BLaER1 (cell line): ENCODE results near the gene NDEL1.

Experiments used
- H3K27ac ChIP-seq: shearing (Covaris generic); formaldehyde crosslinking; 2 replicates; pipeline ENCODE4 v1.8.1; 2022
- H3K27me3 ChIP-seq: shearing (Covaris generic); formaldehyde crosslinking; 2 replicates; pipeline ENCODE4 v1.8.1; 2022
- H3K36me3 ChIP-seq: shearing (Covaris generic); formaldehyde crosslinking; 2 replicates; pipeline ENCODE4 v1.8.1; 2022
- H3K4me1 ChIP-seq: shearing (Covaris generic); formaldehyde crosslinking; 2 replicates; pipeline ENCODE4 v1.8.1; 2022
- H3K4me2 ChIP-seq: shearing (Covaris generic); formaldehyde crosslinking; 2 replicates; pipeline ENCODE4 v1.8.1; 2022
- H3K4me3 ChIP-seq: shearing (Covaris generic); formaldehyde crosslinking; 2 replicates; pipeline ENCODE4 v1.8.1; 2022
- H3K9ac ChIP-seq: shearing (Covaris generic); formaldehyde crosslinking; 2 replicates; pipeline ENCODE4 v1.8.1; 2022
- H3K9me3 ChIP-seq: shearing (Covaris generic); formaldehyde crosslinking; 2 replicates; pipeline ENCODE4 v1.8.1; 2022
- H4K20me1 ChIP-seq: shearing (Covaris generic); formaldehyde crosslinking; 2 replicates; pipeline ENCODE4 v1.8.1; 2022
- Cebpa-rat ChIP-seq: shearing (Covaris generic); IDR thresholded peaks from 2 replicates; pipeline ENCODE4 v1.8.1; 2022

Gene NDEL1

DNA sequence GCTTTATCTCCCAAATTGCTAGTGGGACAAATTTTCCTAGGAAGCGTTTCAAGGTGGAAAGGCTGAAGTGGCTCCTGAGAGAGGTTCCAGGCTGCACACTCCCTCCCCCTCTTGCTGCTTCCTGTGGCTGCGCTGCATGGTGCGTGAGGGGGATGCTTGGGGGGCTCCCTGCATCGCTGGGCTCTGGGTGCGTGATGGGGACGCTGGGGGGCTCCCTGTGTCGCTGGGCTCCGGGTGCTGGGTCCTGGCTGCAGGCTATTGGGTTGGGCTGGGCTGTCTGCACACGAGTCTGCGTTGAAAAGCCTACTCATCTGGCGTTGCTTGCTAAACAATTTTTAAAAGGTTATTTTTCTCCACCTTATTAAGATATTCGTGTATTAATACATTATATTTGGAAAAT, 30.1 kb downstream of the NDEL1 start:
- TF ChIP-seq Cebpa-rat, result no peak
- Histone ChIP-seq H3K4me2 (no peak overlapping the region), H3K4me3 (no peak overlapping the region), H3K27me3 (no peaks in the 10 kb centered on the region), H3K9me3 (no peaks in the 10 kb centered on the region), H4K20me1 (peaks cover 99% of the 10 kb centered on the region), H3K27ac (no peak overlapping the region), H3K9ac (no peak overlapping the region), H3K4me1 (peaks cover 20% of the 10 kb centered on the region), H3K36me3 (peaks cover 89% of the 10 kb centered on the region)

DNA sequence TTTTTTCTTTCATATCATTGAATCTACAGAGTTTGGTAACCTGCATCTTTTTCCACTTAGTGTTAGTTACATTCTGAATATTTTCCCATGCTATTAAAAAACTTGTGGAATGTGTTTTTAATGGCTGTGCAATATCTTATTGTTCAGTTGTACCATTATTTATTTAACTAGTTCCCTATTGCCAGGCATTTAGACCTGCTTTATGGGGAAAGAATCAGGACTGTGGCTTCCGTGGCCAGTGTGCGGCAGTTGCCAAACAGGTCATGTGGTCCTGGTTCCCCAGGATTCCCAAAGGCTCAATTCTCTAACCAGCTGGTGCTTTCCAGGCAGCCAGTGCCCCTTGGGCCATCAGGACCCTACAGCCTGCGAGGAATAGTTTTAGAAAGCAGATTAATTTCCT, 30.8 kb downstream of the NDEL1 start:
- Histone ChIP-seq H3K4me2 (no peak overlapping the region), H3K9ac (no peak overlapping the region), H3K27ac (0 out of 2 replicates have a peak overlapping the region, but pooled peaks have one; percentile 22), H3K4me3 (no peak overlapping the region), H3K36me3 (peaks cover 89% of the 10 kb centered on the region), H4K20me1 (peaks cover 99% of the 10 kb centered on the region), H3K9me3 (no peaks in the 10 kb centered on the region), H3K4me1 (peaks cover 20% of the 10 kb centered on the region), H3K27me3 (no peaks in the 10 kb centered on the region)
- no peak for TF ChIP-seq Cebpa-rat

DNA sequence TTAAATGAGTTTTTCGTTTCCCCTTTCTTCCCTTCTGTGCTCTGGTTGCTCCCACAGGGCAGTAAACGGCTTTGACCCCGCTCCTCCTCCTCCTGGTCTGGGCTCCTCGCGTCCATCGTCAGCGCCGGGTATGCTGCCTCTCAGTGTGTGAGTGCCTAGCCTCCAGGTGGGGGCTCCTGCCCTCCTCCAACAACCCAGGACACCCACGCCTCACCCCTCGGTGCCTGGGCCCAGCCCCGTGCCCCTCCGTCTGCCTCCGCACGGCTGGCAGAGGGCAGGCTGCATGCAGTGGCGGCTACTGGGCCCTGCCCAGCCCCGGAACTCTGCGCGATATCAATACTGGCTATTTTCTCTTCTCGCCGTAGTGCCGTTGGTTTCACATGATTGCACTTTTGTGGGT, 31.2 kb downstream of the NDEL1 start:
- Histone ChIP-seq H3K27me3 (no peaks in the 10 kb centered on the region), H3K36me3 (peaks cover 89% of the 10 kb centered on the region), H3K4me2 (no peak overlapping the region), H3K27ac (0 out of 2 replicates have a peak overlapping the region, but pooled peaks have one; percentile 22), H4K20me1 (peaks cover 100% of the 10 kb centered on the region), H3K9ac (no peak overlapping the region), H3K4me3 (no peak overlapping the region), H3K4me1 (peaks cover 20% of the 10 kb centered on the region), H3K9me3 (no peaks in the 10 kb centered on the region)
- no peak for TF ChIP-seq Cebpa-rat

DNA sequence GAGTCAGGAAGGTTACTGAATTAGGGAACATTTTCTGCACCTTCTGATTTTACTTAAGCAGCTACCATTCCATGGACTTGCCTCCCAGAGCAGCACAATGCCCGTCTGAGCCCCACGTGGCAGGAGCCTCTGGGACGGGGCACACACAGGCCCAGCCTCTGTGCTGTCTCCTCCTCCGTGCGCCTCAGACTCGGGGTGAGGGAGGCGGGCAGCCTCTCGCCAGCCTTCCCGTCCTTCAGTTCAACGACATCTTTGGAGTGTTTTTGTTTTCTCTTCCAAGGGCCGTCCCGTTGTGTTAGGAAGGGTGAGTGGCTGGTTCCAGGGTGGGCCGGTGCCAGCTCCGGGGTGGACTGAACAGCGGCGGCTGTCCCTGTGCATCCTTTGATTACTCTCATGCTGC, 31.8 kb downstream of the NDEL1 start:
- Histone ChIP-seq H3K4me3 (no peak overlapping the region), H3K36me3 (peaks cover 89% of the 10 kb centered on the region)
- TF ChIP-seq Cebpa-rat, result no peak

DNA sequence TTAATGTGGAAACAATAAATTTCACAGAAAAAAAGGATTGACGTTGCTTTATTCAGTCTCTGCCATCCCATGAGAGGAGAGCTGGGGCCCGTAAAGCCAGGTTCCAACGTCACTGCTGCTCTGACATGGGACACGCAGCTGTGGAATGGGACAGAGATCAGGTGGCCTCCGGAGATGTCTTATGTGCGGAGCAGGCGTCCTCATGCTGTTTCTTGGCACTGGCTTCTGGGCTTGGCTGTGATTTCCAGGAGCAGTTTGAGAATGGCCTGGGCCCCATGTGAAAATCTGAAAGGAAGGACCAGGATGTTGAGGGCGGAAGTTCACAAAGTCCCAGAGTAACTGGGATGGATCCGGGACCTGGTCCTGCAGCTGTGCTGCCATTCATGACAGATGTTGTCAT, 32.4 kb downstream of the NDEL1 start:
- Histone ChIP-seq H3K4me1 (peaks cover 20% of the 10 kb centered on the region), H3K4me2 (no peak overlapping the region), H3K9ac (no peak overlapping the region), H4K20me1 (peaks cover 100% of the 10 kb centered on the region), H3K27ac (no peak overlapping the region), H3K36me3 (peaks cover 89% of the 10 kb centered on the region), H3K9me3 (no peaks in the 10 kb centered on the region), H3K4me3 (no peak overlapping the region), H3K27me3 (no peaks in the 10 kb centered on the region)
- no peak for TF ChIP-seq Cebpa-rat

More for the DNA sequence above, 31.8 kb downstream of the NDEL1 start:
- H3K27ac ChIP-seq, result no peak overlapping the region
- H3K9ac ChIP-seq, result no peak overlapping the region
- no peaks in the 10 kb centered on the region for H3K27me3 ChIP-seq
- peaks cover 100% of the 10 kb centered on the region for H4K20me1 ChIP-seq
- H3K4me2 ChIP-seq, result no peak overlapping the region
- peaks cover 20% of the 10 kb centered on the region for H3K4me1 ChIP-seq
- no peaks in the 10 kb centered on the region for H3K9me3 ChIP-seq

DNA sequence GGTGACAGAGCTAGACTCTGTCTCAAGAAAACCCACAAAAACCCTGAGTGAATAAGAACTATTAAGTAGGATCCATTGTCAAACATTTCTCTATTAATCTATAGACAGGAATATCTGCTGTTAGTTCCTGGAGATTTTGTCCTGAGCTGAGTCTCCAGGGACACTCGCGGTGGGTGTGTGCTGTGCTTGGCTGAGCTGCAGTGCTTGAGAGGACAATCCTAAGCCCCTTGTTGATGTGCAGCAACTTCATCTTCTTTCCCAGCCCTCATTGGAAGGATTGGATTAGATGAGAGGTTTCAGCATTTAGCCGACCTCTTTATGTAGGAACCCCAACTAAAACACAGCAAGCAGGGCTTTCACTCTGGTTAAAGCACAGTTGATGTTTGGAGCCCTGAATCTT, 33.3 kb downstream of the NDEL1 start:
- H3K27ac ChIP-seq, result no peak overlapping the region
- H3K36me3 ChIP-seq, result peaks cover 89% of the 10 kb centered on the region
- peaks cover 20% of the 10 kb centered on the region for H3K4me1 ChIP-seq
- H3K9me3 ChIP-seq, result no peaks in the 10 kb centered on the region
- no peaks in the 10 kb centered on the region for H3K27me3 ChIP-seq
- TF ChIP-seq Cebpa-rat, result no peak
- H3K4me3 ChIP-seq, result no peak overlapping the region
- no peak overlapping the region for H3K9ac ChIP-seq
- H3K4me2 ChIP-seq, result peak overlapping the region; percentile 72
- H4K20me1 ChIP-seq, result peaks cover 100% of the 10 kb centered on the region

DNA sequence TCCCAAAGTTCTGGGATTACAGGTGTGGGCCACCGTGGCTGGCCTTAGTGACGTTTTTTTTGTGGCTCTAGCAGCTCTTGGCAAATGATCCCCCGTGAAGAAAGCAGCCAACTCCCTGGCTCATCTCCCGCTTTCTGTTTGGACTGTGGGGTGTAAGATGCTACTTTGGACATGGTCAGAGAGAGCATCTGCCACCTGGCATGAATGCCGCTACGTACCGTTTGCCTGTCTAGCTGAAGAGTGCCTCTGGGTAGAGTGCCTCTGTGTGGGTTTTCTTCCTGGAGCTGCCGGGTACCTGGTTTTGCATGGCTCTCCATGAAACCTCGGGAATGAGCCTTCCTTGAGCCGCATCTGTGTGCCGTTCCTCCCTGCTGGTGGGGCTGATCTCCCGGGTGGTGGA, 34.3 kb downstream of the NDEL1 start:
- H3K4me1 ChIP-seq, result peaks cover 20% of the 10 kb centered on the region
- H3K9ac ChIP-seq, result no peak overlapping the region
- no peak for TF ChIP-seq Cebpa-rat
- H3K27ac ChIP-seq, result no peak overlapping the region
- peaks cover 100% of the 10 kb centered on the region for H4K20me1 ChIP-seq
- H3K4me2 ChIP-seq, result no peak overlapping the region
- H3K27me3 ChIP-seq, result no peaks in the 10 kb centered on the region
- H3K36me3 ChIP-seq, result peaks cover 89% of the 10 kb centered on the region
- H3K4me3 ChIP-seq, result no peak overlapping the region
- no peaks in the 10 kb centered on the region for H3K9me3 ChIP-seq

DNA sequence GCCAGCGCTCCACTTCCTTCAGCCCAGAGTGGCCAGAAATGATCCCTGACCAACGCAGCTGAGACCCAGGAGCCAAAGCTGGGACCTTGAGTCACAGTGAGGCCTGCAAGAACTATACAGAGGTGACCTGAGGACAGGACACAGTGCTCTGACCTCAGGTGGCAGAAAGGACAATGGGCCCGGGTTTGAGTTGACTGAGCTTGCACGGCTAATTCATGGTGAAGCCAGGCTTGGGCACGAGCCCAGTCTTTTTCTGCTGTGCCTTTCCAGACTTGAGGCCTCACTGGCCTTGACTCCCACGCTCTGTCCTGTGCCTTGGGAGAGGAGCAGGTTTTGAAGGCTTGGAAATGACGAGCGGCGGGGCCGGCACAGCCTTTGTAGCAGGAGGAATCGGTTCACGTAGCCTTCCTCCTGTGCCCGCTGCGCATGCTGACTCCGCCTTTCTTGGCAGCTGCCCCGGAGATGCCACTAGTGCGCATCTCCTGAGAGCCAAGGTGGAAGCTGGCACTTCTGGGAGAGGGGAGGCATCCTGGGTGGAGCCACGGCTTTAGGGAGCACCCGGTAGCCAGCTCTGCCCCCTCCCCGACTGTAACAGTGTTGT, 34.9 kb downstream of the NDEL1 start:
- Histone ChIP-seq H3K9me3 (no peaks in the 10 kb centered on the region), H3K27ac (no peak overlapping the region), H3K4me2 (no peak overlapping the region), H3K4me1 (peaks cover 20% of the 10 kb centered on the region), H3K27me3 (no peaks in the 10 kb centered on the region), H3K4me3 (no peak overlapping the region), H3K36me3 (peaks cover 89% of the 10 kb centered on the region), H3K9ac (no peak overlapping the region), H4K20me1 (peaks cover 100% of the 10 kb centered on the region)
- no peak for TF ChIP-seq Cebpa-rat

DNA sequence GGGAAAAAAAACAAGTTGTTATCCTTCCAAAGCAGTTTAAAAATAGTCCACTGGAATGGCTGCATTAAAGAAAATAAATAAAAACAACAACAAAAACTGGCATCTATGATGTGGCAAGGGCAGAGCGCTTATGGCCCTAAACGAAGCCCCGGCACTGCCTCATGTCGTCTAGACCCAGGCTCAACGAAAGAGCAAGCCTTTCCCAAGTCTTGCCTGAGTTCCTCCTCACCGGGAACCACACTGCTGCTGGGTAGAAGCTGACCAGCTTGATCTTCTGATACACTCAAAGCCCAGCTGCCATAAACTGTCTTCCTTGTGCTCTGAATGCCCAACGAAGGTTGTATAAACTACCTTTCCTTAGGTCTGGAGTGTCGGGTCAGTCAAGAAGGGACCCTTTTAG, 37.0 kb downstream of the NDEL1 start:
- Histone ChIP-seq H3K9ac (no peak overlapping the region), H3K27ac (no peak overlapping the region), H3K27me3 (no peaks in the 10 kb centered on the region), H3K4me1 (peaks cover 20% of the 10 kb centered on the region), H3K4me3 (no peak overlapping the region), H3K4me2 (no peak overlapping the region), H3K36me3 (peaks cover 92% of the 10 kb centered on the region), H4K20me1 (peaks cover 100% of the 10 kb centered on the region), H3K9me3 (no peaks in the 10 kb centered on the region)
- TF ChIP-seq Cebpa-rat, result no peak

DNA sequence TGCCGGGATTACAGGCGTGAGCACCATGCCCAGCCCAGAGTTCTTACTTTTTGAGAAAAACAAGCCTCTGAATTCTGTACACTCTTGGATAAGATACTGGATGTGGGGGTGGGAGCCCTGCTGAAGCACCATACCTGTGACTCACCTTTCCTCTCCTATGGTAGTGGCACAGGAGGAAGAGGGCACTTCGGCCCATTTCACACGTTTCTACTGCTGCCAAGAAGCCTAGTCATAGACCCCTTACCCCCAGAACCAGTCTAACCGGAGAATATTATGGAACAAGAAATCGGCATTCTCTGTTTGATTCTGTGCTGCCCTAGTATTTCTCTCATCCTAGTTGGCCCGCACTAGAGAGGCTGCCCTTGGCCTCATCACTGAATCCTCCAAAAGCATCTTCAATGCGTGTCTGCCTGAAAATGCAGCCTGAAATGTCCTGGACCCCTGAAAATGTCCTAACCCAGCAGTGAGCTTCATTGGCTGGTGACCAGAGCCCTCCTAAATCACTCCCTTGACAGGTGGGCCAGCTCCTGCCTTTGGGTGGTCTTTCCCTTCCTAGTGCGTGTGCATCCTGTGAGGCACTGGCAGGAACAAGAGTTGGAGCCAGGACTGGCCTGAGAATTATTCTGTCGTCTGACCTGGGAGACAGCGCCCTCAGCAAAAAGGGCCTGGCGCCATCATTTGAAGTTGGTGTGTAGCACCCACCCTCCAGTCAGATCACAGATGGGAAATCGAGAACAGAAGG, 37.9 kb downstream of the NDEL1 start:
- no peaks in the 10 kb centered on the region for H3K27me3 ChIP-seq
- no peak overlapping the region for H3K9ac ChIP-seq
- TF ChIP-seq Cebpa-rat, result no peak
- H3K4me1 ChIP-seq, result peaks cover 14% of the 10 kb centered on the region
- peaks cover 100% of the 10 kb centered on the region for H4K20me1 ChIP-seq
- H3K27ac ChIP-seq, result no peak overlapping the region
- no peak overlapping the region for H3K4me3 ChIP-seq
- peaks cover 92% of the 10 kb centered on the region for H3K36me3 ChIP-seq
- no peak overlapping the region for H3K4me2 ChIP-seq
- H3K9me3 ChIP-seq, result no peaks in the 10 kb centered on the region
